Fibroblast of mammary gland (primary cell): ENCODE data around the gene SETD1A.

Experiments
- DNase-seq: peaks from one replicate; pipeline ENCODE4 v3.0.0-alpha.2; 2010; ENCODE audit warnings: low read depth
- H3K4me3 ChIP-seq: 2 replicates; pipeline ENCODE4 v1.5.1; 2011; ENCODE audit warnings: low read depth, mild to moderate bottlenecking, low read length, moderate library complexity; ENCODE audit not compliant: control insufficient read depth
- TF ChIP-seq, protein P1 (sequence below): conservative IDR thresholded peaks from 2 replicates; pipeline ENCODE4 v1.5.1; 2011; ENCODE audit warnings: low read depth, low read length, inconsistent platforms; ENCODE audit not compliant: control insufficient read depth, insufficient read depth

The SETD1A gene

DNA sequence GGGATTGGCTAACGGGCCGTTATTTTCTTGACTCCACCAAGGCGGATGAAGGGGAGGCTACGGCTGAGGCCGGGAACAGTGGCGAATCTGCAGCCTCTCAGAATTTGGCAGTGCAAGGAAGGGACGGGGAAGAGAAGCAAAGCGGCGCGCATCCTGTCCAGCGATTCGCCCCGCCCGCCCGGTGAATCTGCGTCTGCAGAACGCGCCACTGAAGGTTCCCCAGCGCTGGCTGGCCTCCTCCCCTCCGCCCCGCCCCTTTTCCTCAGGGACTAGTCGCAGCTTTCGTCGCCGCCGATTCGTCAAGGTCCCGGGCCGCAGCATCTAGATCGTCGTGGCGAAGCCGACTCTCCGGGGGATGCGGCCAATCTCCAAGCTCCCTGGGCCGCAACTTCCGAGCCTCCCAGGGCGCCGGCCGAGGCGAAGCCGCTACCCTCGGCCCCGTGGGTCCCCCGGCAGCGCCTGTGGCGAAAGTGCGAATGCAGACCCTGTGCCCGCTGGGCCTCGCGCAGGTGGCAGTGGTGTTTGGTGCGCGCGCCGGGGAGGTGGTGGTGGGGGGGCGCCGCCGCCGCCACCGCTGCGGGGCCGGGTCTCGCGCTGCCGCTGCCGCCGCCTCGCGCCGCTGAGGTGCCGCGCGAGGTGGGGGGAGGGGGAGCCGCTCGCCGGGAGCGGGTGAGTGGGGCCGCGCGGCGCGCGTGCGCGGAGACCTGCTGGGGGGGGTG lies at the start of gene SETD1A:
SETD1A (plus strand) TSS at position 299 of the 719 bp plus-strand sequence. CDS start 978 bp downstream, outside the sequence.
- TF ChIP-seq, protein P1, sequence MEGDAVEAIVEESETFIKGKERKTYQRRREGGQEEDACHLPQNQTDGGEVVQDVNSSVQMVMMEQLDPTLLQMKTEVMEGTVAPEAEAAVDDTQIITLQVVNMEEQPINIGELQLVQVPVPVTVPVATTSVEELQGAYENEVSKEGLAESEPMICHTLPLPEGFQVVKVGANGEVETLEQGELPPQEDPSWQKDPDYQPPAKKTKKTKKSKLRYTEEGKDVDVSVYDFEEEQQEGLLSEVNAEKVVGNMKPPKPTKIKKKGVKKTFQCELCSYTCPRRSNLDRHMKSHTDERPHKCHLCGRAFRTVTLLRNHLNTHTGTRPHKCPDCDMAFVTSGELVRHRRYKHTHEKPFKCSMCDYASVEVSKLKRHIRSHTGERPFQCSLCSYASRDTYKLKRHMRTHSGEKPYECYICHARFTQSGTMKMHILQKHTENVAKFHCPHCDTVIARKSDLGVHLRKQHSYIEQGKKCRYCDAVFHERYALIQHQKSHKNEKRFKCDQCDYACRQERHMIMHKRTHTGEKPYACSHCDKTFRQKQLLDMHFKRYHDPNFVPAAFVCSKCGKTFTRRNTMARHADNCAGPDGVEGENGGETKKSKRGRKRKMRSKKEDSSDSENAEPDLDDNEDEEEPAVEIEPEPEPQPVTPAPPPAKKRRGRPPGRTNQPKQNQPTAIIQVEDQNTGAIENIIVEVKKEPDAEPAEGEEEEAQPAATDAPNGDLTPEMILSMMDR, result no peak
- peak; percentile 95 for DNase-seq
- H3K4me3 ChIP-seq, result peak within 1 kb of the TSS; percentile 89

DNA sequence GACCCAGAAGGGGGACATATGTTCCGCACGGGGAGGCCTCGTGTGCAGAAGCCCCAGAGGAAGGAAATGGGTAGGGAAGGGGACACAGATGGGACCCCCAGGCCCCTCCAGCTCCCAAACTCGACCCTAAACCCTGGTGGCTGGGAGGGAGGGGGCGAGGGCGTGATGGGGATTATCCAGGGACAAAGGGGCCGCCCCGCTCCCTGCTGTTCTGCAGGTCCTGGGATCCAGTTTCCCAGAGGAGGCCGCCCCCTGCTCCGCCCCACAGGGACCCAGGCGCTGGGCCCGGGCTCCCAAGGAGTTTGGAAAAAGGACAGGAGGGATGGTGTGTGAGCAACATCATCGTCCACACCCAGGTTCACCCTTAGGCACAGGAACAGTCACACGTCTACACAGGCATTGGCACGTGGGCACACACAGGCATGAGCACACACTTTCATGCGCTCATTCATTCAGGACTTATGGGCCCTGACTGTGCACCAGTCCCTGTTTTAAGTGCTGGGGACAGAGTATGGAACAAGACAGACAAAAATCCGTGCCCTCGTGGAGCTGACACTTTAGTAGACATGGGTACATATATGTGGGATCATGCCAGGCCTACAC lies 47.0 kb upstream of the SETD1A start:
- DNase-seq, result no peak
- no peak overlapping the region for H3K4me3 ChIP-seq
- TF ChIP-seq, protein P1, result no peak

DNA sequence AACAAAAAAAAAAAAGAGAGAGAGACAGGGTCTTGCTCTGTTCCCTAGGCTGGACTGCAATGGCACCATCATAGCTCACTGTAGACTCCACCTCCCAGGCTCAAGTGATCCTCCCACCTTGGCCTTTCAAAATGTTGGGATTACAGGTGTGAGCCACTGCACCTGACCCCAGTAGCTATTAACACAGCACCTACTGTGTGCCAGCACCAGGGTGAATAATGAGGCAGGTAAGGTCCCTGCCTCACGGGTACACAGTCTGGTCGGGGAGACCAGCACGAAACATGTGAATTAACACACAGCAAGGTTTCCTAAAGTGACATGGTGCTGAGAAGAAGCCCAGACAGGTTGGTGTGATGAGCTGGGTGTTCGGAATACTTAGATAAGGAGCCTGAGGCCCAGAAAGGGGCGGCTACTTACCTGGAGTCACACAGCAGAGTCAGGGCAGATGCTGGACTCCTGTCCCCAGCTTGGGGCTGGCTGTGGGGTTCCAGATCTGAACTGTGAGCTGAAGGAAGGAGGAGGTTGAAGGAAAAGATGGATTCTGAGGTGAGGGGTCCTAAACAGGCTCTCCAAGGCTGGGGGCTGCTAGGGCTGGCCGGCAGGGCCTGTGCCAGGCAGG lies 44.7 kb upstream of the SETD1A start:
- H3K4me3 ChIP-seq, result no peak overlapping the region
- DNase-seq, result no peak
- TF ChIP-seq, protein P1, result no peak

DNA sequence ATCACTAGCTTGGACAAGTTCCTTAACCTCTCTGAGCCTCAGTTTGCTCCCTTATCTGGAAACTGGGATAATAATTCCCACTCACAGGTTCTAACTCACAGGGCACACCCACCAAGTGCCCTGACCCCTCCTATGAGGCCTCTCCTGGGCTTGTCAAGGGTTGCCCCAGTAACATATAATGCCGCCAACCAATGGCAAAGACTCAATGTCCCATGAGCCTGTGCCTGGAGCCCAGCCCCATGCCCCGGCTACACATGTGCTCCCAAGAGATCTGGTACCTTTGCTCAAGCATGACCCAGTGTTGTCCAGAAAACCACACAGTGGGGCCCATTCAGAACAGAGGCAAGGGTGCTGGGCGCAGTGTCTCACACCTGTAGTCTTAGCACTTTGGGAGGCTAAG lies 42.7 kb upstream of the SETD1A start:
- no peak overlapping the region for H3K4me3 ChIP-seq
- no peak for DNase-seq
- TF ChIP-seq, protein P1, result no peak

DNA sequence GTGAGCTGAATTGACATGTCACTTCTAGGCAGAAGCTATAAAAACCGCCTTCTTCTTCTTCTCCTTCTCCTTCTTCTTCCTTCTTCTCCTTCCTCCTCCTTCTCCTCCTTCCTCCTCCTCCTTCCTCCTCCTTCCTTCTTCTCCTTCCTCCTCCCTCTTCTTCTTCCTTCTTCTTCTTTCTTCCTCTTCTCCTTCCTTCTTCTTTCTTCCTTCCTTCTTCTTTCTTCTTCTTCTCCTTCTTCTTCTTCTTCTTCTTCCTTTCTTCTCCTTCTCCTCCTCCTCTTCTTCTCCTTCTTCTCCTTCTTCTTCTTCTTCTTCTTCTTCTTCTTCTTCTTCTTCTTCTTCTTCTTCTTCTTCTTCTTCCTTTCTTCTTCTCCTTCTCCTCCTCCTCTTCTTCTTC lies 38.9 kb upstream of the SETD1A start:
- no peak overlapping the region for H3K4me3 ChIP-seq
- TF ChIP-seq, protein P1, result no peak
- no peak for DNase-seq

DNA sequence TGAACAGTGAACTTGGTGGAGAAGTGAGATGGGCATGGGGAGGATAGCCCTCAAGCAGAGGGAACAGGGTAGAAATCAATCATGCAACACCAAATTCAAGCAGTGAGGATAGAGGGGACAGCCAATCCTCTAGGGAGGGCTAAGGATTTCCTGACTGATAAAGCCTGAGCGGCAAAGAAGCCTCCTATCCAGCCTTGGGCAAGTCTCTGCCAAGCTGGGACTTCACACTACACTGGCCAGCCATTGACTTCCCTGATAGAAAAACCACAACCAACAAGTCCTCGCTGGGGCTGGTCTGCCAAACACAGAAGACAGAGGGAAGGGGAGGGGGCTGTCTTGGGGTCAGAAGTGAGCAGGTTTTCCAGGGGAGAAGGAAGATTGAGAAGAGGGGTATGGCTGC lies 36.7 kb upstream of the SETD1A start:
- no peak overlapping the region for H3K4me3 ChIP-seq
- TF ChIP-seq, protein P1, result no peak
- DNase-seq, result no peak
